ENCODE results near the gene PAM.
"Not testable (repeated sequence)": the region's sequence is repeated elsewhere in the genome, so short reads cannot be mapped to it uniquely, and the experiment has no call there.

The PAM gene

GRCh38 chr5:103057208-103058130 is 302.4 kb downstream of the PAM start:
- no peak for DNase-seq (ENCODE audit: low read depth in 2 of 2)

GRCh38 chr5:103059525-103059924 is 304.4 kb downstream of the PAM start:
- no peak for DNase-seq (ENCODE audit: low read depth in 2 of 2)

GRCh38 chr5:103060424-103060954 is 305.4 kb downstream of the PAM start:
- DNase-seq (ENCODE audit: low read depth in 2 of 2), result no peak

- DNase-seq (ENCODE audit: low read depth in 2 of 2), result no peak
Observed at GRCh38 chr5:103066326-103066725, 311.2 kb downstream of the PAM start.

GRCh38 chr5:103073500-103073899 is 318.4 kb downstream of the PAM start:
- not testable (repeated sequence) for DNase-seq (ENCODE audit: low read depth in 2 of 2)

- no peak for DNase-seq (ENCODE audit: low read depth in 2 of 2)
Observed at GRCh38 chr5:103075442-103075841, 320.3 kb downstream of the PAM start.

All from activated CD8-positive, alpha-beta memory T cell treated with anti-CD3 and anti-CD28 coated beads for 4 hours (primary cell).